Activated CD4-positive, alpha-beta T cell treated with anti-CD3 and anti-CD28 coated beads, Interleukin-2, Interleukin-4, amounts not matched to agents 100 ng/mL and 50 ng/mL, durations not matched to agents 16 hours and 8 hours (primary cell): ENCODE data around the gene TRAPPC2L.
"Not testable (repeated sequence)": the region's sequence is repeated elsewhere in the genome, so short reads cannot be mapped to it uniquely, and the experiment has no call there.

Experiments used
- DNase-seq: peaks from one replicate; pipeline ENCODE4 v3.0.0-alpha.2; 2020; ENCODE audit warnings: low spot score

Gene TRAPPC2L

GRCh38 chr16:88893127-88893968, 36.4 kb downstream of the TRAPPC2L start:
- DNase-seq, result no peak

GRCh38 chr16:88894266-88894665, 37.3 kb downstream of the TRAPPC2L start:
- DNase-seq, result not testable (repeated sequence)

GRCh38 chr16:88894681-88895300, 37.9 kb downstream of the TRAPPC2L start:
- DNase-seq, result no peak

DNA sequence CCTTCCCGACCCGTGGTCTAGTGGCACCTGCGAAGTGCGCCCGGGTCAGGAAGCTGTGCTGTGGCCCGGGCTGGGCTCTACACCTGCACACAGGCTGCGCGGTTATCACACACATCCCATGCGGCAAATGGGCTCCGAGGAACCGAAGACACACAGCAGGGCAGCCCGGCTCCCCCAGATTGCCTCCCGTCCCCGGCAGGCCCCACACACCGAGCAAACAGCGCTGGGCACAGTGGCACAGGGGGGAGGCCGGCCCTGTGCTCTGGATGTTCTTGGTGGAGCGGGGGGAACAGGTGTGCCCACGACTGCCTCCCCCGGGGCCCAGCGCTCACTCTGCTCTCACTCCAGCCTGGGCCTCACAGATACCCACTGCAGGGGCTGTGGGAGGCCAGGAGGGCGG, 38.4 kb downstream of the TRAPPC2L start:
- DNase-seq, result no peak

DNA sequence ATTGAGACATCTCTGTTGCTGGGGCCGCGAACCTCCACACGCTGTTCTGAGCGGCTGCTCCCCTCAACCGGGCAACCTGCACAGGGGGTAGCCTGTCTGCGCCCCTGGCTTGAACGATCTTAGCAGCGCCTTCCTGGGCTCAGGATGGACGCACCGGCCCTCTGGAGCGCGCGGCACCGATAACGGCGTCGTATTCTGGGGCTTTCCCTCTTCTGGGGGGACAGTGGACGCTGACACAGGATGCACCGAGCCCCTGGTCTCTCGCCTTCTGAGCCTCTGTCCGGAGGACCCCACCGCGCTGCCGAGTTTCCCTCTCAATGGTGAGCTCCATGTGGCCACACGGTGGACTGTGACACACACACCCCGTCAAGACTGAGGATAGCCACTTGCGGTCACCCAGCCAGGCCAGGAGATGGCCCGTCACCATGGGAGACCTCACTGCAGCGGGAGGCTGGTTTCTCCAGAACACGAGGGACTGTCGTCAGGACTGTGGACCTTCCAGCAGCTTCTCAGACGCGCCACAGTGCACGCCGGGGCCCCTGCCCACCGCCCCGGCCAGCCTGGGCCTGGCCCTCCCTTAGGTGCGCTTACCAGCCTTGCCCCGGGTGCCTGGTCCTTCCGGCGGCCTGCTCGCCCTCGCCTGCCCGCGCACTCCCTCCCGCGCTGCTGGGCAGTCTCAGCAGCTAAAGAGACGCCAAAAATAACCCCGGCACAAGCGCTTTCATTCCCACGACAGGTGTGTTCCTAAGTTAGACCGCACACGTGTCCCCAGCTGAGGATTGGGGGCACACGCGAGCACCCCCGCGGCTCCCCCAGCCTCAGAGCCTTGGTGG, 39.5 kb downstream of the TRAPPC2L start:
- DNase-seq, result no peak

- no peak for DNase-seq
Observed at GRCh38 chr16:88897696-88898425, 40.9 kb downstream of the TRAPPC2L start.

DNA sequence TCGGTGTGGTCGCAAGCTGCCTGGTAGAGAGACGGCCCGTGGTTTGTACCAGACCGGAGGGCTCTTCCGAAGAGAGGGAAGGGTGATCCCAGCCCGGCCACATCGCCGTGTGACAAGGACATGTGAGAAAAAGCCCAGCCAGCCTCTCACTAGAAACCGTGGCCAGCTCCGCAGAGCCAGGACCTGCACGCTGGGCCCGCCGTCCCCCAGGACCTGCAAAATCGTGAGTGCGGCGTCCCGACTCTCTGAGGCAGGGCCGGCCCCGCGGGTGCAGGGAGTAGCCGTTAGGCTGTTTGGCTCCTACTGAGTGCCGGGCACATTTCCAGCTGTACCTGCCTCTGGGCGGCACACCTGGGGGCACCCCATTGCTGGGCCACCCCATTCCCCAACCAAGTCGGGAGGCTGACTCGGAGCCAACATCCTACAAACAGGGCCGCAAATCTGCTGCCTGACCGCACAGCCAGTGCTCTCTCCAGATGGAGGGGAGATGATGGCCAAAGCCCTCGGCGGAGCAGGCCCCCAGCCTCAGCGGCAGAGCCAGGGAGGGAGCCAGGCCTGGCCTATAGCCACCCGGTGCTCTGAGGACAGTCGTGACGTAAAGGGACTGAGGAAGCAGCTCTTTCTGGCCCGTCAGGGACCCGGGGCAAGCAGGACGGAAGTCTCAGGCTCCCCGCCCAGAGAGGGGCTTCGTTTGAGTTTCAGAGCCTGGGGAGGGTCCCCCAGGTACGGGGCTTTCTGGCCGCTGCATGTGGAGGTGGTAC, 43.2 kb downstream of the TRAPPC2L start:
- no peak for DNase-seq

DNA sequence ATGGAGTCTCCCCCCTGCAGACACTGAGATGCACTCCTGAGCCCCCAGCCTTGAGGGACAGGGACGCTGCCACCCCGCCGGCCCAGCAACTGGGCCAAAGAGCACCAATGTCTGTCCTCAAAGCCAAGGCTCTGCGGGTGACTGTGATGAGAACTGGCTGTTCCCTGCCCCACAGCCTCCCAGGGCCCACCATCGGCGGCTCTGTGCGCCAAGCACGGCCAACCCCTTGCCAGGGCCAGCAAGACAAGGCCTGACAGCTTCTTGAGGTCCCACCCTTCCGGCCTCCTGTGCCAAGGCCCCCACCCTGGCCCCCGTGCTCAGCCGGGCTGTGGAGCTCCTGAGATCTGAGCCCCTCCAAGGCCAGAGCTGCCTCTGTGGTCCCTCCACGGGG, 43.7 kb downstream of the TRAPPC2L start:
- DNase-seq, result no peak

- no peak for DNase-seq
Observed at GRCh38 chr16:88901718-88902337, 44.9 kb downstream of the TRAPPC2L start.

GRCh38 chr16:88902744-88903143, 45.8 kb downstream of the TRAPPC2L start:
- DNase-seq, result no peak

DNA sequence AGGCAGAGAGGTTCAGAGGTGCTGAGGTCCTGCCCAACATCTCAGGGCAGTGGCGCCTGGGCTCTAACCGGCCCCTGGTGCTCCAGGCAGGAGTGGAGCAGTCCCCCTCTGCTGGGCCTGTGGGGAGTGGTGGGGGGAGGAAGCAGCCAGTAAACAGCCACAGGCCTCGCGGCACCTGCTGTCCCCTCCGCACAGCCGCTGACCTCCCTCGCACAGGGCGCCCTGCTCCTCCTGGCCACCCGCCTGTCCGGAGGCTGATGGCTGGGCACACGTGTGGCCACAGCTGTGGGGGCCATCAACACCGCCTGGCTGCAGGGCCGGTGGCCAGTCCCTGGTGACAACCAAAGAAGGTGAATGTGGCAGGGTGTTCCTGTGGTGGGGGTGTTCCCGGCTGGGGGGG, 46.3 kb downstream of the TRAPPC2L start:
- no peak for DNase-seq

DNA sequence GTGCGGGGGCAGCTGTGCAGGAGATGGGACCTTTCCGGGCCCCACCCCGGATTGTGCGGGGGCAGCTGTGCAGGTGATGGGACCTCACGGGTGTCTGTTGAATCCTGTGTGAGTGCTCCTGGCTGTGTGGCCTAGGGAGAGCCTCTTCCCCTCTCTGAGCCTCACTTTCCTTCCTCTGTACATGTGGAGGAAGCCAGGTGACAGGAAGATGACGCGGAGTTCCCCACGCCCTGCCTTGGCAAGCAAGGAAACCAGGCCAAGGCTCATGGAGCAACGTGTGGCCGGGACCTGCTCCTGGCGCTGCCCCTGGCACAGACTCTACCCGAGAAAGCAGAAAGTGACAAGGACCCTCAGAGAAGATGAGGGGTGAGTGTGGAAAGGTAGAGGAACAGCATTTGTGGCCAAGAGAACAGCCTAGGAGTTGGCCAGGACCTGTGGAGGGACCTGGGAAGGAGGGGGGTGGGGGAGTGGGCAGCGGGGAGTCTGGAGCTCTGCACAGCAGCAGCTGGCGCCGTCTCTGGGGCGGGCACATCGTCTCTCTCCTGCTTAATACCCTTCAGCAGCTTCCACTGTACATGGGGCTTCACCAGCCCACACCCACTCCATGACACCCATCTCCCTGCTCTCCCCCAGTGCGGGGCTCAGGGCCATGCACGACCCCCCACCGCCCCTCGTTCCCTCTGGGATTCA, 47.9 kb downstream of the TRAPPC2L start:
- no peak for DNase-seq

DNA sequence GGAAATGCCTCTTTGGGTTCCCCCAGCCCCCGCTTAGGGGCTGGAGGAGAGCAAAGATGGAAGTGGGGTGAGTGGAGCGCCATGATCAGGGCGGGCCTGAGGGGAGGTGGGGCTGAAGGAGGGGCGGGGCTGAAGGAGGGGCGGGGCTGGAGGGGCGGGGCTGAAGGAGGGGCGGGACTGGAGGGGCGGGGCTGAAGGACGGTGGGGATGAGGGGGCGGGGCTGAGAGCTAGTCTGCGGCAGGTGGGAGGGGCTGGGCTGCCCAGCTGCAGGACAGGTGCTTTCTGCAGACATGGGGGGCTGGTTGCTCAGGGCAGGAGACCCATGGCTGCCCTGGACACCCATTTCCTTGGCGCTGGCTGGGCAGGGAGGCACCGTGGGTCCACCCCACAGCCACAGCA, 48.6 kb downstream of the TRAPPC2L start:
- DNase-seq, result no peak

DNA sequence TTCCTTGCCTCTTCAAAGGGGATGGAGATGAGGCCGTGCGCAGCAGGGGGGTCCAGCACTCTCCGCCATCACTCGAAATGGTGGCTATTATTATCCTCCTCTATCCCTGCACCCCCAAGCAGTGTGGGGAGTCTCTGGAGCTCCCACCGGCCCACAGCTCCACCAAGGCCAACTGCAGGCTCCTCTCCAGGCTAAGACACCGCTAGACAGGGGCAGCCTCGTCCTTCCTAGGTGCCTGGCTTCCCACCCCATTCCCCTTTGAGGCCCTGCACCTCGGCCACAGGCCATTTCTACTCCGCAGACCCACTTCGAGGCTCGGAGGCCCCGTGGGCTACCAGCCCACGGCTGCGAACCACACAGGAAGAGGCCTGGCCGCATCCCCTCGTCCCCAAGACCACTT, 49.1 kb downstream of the TRAPPC2L start:
- DNase-seq, result no peak

- DNase-seq, result no peak
Observed at GRCh38 chr16:88906535-88907105, 49.7 kb downstream of the TRAPPC2L start.

DNA sequence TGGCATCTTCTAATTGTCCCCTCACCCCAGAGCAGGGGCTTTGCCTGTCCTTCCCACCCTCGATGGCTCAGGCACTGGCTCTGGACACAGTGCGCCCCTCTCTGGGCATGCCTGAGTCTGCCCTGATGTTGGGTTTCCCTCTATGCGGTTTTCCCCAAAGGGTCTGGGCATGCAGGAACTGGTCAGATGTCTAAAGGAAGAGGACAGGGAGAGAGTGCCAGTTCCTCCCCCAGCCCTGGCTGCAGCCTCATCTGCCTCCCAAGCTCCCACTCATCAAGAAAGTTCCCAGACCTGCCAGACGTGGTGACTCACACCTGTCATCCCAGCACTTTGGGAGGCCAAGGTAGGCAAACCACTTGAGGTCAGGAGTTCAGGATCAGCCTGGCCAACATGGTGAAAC, 50.8 kb downstream of the TRAPPC2L start:
- no peak for DNase-seq

DNA sequence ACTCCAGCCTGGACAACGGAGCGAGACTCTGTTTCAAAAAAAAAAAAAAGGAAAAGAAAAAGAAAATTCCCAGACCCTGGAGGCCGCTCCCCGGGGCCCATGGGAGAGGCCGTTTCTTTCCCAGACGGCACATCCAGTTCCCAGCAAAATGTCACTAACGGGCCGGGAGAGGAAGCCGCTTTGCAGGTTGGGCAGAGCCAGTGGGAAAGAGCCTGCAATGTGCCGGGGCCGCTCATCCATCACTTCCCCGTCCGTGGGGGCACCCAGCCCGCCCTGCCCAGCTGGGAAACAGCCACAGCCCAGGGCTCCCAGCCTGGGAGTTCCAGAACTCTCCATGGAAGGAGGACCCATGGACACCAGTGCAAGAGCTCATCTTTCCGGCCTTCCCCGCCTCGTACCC, 51.4 kb downstream of the TRAPPC2L start:
- no peak for DNase-seq

DNA sequence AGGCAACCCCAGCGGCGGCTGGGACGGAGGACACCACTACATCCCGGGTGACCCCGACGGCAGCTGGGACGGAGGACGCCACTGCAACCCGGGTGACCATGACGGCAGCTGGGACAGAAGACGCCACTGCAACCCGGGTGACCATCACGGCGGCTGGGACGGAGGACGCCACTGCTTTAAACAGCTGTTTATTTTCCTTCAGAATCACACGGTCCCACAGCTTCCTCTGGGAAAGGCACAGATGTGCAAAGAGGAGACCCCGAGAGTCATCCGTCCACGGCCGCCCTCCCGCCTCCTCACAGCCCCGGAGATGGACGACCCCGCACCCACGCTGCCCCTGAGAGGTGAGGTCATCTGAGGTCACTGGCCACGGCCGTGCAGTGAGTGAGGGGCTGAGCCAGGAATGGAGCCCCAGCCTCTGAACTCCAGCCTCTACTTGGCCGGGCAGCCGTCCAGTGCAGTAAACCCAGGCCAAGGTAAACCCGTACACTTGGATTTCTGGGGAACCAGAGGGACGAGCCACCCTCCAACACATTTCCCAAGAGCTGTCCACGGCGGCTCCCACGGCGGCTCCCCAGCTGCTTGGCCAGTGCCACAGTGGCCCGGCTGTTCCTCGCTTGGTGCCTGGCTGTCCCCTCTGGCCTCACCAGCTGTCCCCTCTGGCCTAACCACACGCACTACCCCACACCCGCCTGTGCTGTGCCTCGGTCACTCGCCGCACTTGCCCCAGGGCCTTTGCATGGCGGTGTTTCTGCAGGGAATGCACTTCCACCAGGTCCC, 52.7 kb downstream of the TRAPPC2L start:
- DNase-seq, result no peak
